ENCODE data around the gene BPIFB3.

BPIFB3 gene, protein sequence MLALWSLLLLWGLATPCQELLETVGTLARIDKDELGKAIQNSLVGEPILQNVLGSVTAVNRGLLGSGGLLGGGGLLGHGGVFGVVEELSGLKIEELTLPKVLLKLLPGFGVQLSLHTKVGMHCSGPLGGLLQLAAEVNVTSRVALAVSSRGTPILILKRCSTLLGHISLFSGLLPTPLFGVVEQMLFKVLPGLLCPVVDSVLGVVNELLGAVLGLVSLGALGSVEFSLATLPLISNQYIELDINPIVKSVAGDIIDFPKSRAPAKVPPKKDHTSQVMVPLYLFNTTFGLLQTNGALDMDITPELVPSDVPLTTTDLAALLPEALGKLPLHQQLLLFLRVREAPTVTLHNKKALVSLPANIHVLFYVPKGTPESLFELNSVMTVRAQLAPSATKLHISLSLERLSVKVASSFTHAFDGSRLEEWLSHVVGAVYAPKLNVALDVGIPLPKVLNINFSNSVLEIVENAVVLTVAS

DNA sequence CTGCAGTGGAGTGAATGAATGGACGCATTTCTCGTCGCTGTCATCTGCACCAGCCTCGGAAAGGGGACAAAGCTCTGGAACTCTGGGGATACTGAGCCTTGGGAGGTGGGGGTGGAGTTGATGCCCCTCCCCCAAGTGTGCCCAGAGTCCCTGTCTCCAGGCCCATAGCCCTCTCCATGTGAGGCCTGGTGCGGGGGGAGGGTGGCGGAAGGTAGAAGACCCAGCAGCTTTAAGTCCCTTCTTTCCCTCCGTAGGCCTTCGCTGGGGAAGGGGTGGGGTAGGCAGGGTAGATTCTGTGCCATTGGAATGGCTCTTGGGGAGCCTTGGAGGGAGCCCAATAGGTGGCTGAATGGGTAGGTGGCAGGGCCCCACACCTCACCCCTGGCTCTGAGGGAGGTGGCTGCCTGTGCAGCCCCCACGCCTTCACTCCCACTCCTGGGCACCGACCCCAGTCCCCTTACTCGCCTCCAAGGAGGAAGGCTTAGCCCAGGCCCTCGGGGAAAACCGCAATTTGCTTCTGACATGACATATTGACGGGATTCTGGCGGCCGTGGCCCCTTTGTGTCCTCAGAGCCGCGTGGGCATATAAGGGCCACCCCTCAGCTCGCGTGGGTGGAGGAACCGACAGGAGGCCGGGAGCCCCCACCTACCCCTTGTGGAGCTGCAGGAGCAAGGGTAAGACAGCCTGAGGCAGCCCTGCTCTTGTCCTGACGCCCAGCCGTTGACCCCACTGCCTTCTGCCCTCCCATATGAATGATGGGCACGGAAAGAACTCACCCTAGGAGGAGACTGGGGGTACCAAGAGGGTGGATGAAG lies at the start of gene BPIFB3:
BPIFB3 (plus strand) TSS at position 613 of the 816 bp plus-strand sequence. CDS start 1,533 bp downstream, outside the sequence.
- no peak within 1 kb of the TSS for H3K27ac ChIP-seq
- TF ChIP-seq, protein P1, sequence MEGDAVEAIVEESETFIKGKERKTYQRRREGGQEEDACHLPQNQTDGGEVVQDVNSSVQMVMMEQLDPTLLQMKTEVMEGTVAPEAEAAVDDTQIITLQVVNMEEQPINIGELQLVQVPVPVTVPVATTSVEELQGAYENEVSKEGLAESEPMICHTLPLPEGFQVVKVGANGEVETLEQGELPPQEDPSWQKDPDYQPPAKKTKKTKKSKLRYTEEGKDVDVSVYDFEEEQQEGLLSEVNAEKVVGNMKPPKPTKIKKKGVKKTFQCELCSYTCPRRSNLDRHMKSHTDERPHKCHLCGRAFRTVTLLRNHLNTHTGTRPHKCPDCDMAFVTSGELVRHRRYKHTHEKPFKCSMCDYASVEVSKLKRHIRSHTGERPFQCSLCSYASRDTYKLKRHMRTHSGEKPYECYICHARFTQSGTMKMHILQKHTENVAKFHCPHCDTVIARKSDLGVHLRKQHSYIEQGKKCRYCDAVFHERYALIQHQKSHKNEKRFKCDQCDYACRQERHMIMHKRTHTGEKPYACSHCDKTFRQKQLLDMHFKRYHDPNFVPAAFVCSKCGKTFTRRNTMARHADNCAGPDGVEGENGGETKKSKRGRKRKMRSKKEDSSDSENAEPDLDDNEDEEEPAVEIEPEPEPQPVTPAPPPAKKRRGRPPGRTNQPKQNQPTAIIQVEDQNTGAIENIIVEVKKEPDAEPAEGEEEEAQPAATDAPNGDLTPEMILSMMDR (conservative IDR thresholded peaks at IDR 0.05; ENCODE audit: low read depth, low read length): no peak
- H3K9ac ChIP-seq: no peak within 1 kb of the TSS
- H3K79me2 ChIP-seq (ENCODE audit: insufficient read depth, low read depth): no peaks in the 10 kb centered on the region
- no peak within 1 kb of the TSS for H2AFZ ChIP-seq (ENCODE audit: low read depth)
- no peaks in the 10 kb centered on the region for H3K27me3 ChIP-seq (ENCODE audit: insufficient read depth, low read depth)
- H3K4me3 ChIP-seq (IDR thresholded peaks at IDR 0.05; ENCODE audit: insufficient read depth, low read depth, low read length): no peak within 1 kb of the TSS
- no peaks in the 10 kb centered on the region for H4K20me1 ChIP-seq (ENCODE audit: insufficient read depth)
- H3K36me3 ChIP-seq (ENCODE audit: insufficient read depth): no peaks in the 10 kb centered on the region
- H3K4me1 ChIP-seq (ENCODE audit: low read depth, poor library complexity, severe bottlenecking): no peaks in the 10 kb centered on the region
- no peak within 1 kb of the TSS for H3K4me2 ChIP-seq

DNA sequence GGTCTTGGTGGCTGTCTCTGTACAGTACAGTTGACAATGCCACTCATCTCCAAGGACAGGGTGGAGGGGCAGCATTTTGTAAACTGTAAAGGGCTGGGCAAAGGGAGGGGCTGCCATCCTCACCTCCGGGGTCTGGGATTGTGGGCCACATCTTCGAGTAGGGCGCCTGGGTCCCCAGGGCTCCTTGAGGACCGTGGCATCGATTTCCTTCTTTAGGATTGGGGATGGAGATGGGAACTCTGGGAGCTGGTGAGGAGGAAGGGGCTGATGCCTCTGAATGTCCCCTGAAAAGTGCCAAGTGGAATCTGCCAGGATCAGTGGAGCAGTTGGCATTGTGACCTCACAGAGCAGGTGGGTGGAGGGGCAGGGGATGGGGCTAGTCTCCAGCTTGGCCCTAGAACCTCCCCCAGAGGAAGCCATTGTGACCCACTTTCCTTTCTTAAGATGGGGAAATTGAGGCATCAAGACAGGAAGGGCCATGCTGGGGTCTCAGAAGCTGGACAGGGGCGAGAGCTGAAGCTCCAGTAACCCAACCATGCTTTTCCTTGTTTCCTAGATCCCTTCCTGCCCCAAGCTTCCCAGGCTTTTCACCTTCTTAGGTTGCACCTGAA lies 49.5 kb upstream of the BPIFB3 start, which contains the start of gene SUN5:
SUN5 (minus strand) TSS at position 293 of the 611 bp plus-strand sequence; CDS start at position 200, 93 bp downstream.
- Histone ChIP-seq H3K4me2 (no peak within 1 kb of the TSS), H3K4me1 (ENCODE audit: low read depth, poor library complexity, severe bottlenecking) (no peaks in the 10 kb centered on the region), H3K9ac (no peak within 1 kb of the TSS), H3K79me2 (ENCODE audit: insufficient read depth, low read depth) (no peaks in the 10 kb centered on the region), H3K27me3 (ENCODE audit: insufficient read depth, low read depth) (peaks cover 5% of the 10 kb centered on the region; the same call in 1 of the 2 replicates), H3K27ac (no peak within 1 kb of the TSS), H3K36me3 (ENCODE audit: insufficient read depth) (no peaks in the 10 kb centered on the region), H4K20me1 (ENCODE audit: insufficient read depth) (no peaks in the 10 kb centered on the region), H2AFZ (ENCODE audit: low read depth) (no peak within 1 kb of the TSS), H3K4me3 (IDR thresholded peaks at IDR 0.05; ENCODE audit: insufficient read depth, low read depth, low read length) (no peak within 1 kb of the TSS)
- TF ChIP-seq, protein P1 (conservative IDR thresholded peaks at IDR 0.05; ENCODE audit: low read depth, low read length): no peak

DNA sequence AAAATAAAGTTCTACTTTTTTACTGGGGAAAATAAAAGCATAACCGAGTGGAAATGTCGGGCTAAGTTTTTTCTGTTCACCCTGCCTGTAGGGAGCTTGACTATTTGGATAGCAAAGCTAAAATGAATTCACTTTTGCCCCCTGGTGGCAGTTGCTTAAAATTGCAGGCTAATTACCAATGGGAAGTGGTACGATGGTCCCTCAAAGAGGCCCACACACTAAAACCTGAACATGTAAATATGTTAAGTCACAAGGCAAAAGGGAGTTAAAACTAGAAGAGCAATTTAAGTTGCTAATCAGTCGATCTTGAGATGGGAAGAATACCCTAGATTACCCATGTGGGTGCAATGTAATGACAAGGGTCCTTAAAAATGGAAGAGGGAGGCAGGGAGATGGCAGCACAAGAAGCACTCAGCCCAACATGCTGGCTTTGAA lies 48.6 kb upstream of the BPIFB3 start:
- H3K36me3 ChIP-seq (ENCODE audit: insufficient read depth): no peaks in the 10 kb centered on the region
- no peak overlapping the region for H3K4me3 ChIP-seq (IDR thresholded peaks at IDR 0.05; ENCODE audit: insufficient read depth, low read depth, low read length)
- H3K27me3 ChIP-seq (ENCODE audit: insufficient read depth, low read depth): peaks cover 6% of the 10 kb centered on the region; the same call in 1 of the 2 replicates
- no peaks in the 10 kb centered on the region for H3K79me2 ChIP-seq (ENCODE audit: insufficient read depth, low read depth)
- TF ChIP-seq, protein P1 (conservative IDR thresholded peaks at IDR 0.05; ENCODE audit: low read depth, low read length): peak; percentile 83
- H2AFZ ChIP-seq (ENCODE audit: low read depth): no peak overlapping the region
- H4K20me1 ChIP-seq (ENCODE audit: insufficient read depth): no peaks in the 10 kb centered on the region
- H3K27ac ChIP-seq: no peak overlapping the region
- no peaks in the 10 kb centered on the region for H3K4me1 ChIP-seq (ENCODE audit: low read depth, poor library complexity, severe bottlenecking)
- no peak overlapping the region for H3K9ac ChIP-seq
- H3K4me2 ChIP-seq: no peak overlapping the region

Data from KMS-11 (cell line).